UCSD-AML1 (cell line): Measurements from ENCODE around the gene USP17L10.
"Not testable (repeated sequence)": the region's sequence is repeated elsewhere in the genome, so short reads cannot be mapped to it uniquely, and the experiment has no call there.

Source experiments
- DNase-seq: peaks from one replicate; lab custom pipeline; 2025; ENCODE audit not compliant: unreplicated experiment; lab: John Stamatoyannopoulos, UW

Gene USP17L10, protein sequence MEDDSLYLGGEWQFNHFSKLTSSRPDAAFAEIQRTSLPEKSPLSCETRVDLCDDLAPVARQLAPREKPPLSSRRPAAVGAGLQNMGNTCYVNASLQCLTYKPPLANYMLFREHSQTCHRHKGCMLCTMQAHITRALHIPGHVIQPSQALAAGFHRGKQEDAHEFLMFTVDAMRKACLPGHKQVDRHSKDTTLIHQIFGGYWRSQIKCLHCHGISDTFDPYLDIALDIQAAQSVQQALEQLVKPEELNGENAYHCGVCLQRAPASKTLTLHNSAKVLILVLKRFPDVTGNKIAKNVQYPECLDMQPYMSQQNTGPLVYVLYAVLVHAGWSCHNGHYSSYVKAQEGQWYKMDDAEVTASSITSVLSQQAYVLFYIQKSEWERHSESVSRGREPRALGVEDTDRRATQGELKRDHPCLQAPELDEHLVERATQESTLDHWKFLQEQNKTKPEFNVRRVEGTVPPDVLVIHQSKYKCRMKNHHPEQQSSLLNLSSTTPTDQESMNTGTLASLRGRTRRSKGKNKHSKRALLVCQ

DNA sequence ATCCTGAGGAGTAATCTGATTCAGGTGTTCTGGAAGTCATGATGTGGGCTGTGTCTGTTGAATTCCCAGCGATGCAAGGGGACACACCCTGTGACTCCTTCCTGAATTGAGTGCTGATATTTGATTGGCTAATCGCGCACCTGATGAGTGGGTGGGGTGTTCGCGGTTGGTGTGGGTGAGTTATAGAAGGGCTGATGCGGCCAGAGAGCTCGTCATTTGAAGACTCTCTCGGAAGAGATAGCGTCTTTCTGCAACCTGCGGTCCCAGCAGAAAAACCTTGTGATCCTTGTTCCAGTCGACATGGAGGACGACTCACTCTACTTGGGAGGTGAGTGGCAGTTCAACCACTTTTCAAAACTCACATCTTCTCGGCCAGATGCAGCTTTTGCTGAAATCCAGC is at the start of gene USP17L10:
TSS of gene USP17L10 (plus strand) at position 301 of the 400 bp plus-strand sequence. CDS start at position 301, 0 bp downstream.
- DNase-seq = not testable (repeated sequence)

DNA sequence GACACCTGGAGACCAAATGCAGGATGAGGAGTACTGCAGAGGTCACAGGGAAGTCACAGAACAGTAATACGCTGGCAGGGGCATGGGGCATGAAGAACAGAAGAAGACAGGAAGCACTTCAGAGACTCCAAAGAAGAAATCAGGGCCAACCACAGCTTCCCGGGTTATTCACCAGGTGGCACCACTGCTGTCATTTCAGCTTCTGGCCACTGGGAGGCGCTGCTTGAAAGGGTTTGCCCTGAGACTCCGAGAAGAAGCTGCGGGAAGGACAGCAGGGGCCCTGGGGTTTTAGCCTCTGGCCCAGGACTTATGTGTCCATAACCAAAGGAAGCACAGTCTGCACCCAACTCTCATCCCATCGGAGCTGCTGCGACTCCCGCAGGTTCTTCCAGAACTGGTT is 44.5 kb upstream of the USP17L10 start:
- not testable (repeated sequence) for DNase-seq

DNA sequence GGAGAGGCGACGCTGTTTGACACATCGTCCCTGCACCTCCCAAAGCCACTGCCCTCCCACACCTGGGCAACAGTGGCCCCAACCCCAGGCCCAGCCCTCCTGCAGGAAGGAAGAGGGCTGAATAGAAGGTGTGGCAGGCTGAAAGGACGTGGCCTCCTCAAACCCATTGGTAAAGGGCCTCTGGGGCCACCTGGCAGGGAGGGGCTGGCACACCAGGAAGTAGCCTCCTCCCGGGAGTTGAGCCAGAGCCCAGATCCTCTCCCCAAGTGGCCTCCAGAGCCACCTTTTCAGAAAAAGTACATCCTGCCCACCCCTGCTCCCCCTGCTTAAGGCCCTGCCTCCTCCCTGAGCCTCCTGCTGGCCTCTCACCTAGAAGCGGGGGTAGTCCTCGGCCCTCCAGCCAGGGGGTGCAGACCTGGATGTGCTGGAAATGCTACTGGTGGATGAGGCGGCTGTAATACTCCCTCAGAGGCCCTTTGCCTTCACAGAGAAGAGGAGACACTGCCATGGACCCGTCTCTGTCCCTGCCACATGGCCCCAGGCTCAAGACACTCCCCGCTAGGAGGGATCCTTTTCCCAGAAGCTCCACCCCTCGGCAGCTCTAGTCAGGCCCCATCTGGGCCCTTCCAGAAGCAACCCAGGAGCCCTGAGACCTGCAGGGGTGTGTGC is 40.5 kb upstream of the USP17L10 start, which contains the start of gene FAM90A26:
TSS of gene FAM90A26 (plus strand) at position 619 of the 669 bp plus-strand sequence. CDS start 2,764 bp downstream, outside the sequence.
- DNase-seq = not testable (repeated sequence)

DNA sequence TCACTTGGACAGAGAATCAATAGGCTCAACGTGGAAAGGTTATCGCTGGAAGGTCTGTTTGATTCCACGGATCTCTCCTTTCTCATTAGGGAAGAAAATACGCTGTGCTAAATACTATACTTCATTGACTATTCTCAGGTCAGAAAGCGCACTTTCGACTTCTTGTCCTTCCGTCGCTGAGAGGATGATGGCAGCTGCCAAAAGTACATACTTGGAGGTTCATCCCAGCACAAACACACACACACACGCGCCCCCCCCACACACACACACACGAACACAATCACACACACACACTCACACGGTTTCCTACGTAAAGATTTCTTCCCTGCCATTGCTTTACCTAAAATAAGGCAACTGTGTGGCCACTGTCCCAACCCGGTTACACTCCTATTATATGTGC is 4.2 kb downstream of the USP17L10 start:
- not testable (repeated sequence) for DNase-seq

DNA sequence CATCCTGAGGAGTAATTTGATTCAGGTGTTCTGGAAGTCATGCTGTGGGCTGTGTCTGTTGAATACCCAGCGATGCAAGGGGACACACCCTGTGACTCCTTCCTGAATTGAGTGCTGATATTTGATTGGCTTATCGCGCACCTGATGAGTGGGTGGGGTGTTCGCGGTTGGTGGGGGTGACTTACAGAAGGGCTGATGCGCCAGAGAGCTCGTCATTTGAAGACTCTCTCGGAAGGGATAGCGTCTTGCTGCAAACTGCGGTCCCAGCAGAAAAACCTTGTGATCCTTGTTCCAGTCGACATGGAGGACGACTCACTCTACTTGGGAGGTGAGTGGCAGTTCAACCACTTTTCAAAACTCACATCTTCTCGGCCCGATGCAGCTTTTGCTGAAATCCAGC is 4.6 kb downstream of the USP17L10 start, which contains the start of gene USP17L11:
TSS of gene USP17L11 (plus strand) at position 301 of the 400 bp plus-strand sequence. CDS start at position 301, 0 bp downstream.
- DNase-seq = not testable (repeated sequence)

DNA sequence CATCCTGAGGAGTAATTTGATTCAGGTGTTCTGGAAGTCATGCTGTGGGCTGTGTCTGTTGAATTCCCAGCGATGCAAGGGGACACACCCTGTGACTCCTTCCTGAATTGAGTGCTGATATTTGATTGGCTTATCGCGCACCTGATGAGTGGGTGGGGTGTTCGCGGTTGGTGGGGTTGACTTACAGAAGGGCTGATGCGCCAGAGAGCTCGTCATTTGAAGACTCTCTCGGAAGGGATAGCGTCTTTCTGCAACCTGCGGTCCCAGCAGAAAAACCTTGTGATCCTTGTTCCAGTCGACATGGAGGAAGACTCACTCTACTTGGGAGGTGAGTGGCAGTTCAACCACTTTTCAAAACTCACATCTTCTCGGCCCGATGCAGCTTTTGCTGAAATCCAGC is 9.4 kb downstream of the USP17L10 start, which contains the start of gene USP17L12:
TSS of gene USP17L12 (plus strand) at position 301 of the 400 bp plus-strand sequence. CDS start at position 301, 0 bp downstream.
- DNase-seq = not testable (repeated sequence)

DNA sequence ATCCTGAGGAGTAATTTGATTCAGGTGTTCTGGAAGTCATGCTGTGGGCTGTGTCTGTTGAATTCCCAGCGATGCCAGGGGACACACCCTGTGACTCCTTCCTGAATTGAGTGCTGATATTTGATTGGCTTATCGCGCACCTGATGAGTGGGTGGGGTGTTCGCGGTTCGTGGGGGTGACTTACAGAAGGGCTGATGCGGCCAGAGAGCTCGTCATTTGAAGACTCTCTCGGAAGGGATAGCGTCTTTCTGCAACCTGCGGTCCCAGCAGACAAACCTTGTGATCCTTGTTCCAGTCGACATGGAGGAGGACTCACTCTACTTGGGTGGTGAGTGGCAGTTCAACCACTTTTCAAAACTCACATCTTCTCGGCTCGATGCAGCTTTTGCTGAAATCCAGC is 14.1 kb downstream of the USP17L10 start, which contains the start of gene USP17L13:
TSS of gene USP17L13 (plus strand) at position 301 of the 400 bp plus-strand sequence. CDS start at position 301, 0 bp downstream.
- not testable (repeated sequence) for DNase-seq

DNA sequence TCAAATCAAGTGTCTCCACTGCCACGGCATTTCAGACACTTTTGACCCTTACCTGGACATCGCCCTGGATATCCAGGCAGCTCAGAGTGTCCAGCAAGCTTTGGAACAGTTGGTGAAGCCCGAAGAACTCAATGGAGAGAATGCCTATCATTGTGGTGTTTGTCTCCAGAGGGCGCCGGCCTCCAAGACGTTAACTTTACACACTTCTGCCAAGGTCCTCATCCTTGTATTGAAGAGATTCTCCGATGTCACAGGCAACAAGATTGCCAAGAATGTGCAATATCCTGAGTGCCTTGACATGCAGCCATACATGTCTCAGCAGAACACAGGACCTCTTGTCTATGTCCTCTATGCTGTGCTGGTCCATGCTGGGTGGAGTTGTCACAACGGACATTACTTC is 19.8 kb downstream of the USP17L10 start:
- DNase-seq = not testable (repeated sequence)

DNA sequence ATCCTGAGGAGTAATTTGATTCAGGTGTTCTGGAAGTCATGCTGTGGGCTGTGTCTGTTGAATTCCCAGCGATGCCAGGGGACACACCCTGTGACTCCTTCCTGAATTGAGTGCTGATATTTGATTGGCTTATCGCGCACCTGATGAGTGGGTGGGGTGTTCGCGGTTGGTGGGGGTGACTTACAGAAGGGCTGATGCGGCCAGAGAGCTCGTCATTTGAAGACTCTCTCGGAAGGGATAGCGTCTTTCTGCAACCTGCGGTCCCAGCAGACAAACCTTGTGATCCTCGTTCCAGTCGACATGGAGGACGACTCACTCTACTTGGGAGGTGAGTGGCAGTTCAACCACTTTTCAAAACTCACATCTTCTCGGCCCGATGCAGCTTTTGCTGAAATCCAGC is 23.6 kb downstream of the USP17L10 start, which contains the start of gene USP17L15:
TSS of gene USP17L15 (plus strand) at position 301 of the 400 bp plus-strand sequence. CDS start at position 301, 0 bp downstream.
- not testable (repeated sequence) for DNase-seq

DNA sequence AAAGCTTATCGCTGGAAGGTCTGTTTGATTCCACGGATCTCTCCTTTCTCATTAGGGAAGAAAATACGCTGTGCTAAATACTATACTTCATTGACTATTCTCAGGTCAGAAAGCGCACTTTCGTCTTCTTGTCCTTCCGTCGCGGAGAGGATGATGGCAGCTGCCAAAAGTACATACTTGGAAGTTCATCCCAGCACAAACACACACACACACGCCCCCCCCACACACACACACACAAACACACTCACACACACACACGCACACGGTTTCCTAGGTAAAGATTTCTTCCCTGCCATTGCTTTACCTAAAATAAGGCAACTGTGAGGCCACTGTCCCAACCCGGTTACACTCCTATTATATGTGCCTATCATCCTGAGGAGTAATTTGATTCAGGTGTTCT is 28.0 kb downstream of the USP17L10 start:
- DNase-seq = not testable (repeated sequence)

DNA sequence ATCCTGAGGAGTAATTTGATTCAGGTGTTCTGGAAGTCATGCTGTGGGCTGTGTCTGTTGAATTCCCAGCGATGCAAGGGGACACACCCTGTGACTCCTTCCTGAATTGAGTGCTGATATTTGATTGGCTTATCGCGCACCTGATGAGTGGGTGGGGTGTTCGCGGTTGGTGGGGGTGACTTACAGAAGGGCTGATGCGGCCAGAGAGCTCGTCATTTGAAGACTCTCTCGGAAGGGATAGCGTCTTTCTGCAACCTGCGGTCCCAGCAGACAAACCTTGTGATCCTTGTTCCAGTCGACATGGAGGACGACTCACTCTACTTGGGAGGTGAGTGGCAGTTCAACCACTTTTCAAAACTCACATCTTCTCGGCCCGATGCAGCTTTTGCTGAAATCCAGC is 33.1 kb downstream of the USP17L10 start, which contains the start of gene USP17L17:
TSS of gene USP17L17 (plus strand) at position 301 of the 400 bp plus-strand sequence. CDS start at position 301, 0 bp downstream.
- DNase-seq = not testable (repeated sequence)

DNA sequence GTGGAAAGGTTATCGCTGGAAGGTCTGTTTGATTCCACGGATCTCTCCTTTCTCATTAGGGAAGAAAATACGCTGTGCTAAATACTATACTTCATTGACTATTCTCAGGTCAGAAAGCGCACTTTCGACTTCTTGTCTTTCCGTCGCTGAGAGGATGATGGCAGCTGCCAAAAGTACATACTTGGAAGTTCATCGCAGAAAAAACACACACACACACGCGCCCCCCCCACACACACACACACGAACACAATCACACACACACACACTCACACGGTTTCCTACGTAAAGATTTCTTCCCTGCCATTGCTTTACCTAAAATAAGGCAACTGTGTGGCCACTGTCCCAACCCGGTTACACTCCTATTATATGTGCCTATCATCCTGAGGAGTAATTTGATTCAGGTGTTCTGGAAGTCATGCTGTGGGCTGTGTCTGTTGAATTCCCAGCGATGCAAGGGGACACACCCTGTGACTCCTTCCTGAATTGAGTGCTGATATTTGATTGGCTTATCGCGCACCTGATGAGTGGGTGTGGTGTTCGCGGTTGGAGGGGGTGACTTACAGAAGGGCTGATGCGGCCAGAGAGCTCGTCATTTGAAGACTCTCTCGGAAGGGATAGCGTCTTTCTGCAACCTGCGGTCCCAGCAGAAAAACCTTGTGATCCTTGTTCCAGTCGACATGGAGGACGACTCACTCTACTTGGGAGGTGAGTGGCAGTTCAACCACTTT is 37.7 kb downstream of the USP17L10 start, which contains the start of gene USP17L18:
TSS of gene USP17L18 (plus strand) at position 678 of the 728 bp plus-strand sequence. CDS start at position 678, 0 bp downstream.
- not testable (repeated sequence) for DNase-seq

DNA sequence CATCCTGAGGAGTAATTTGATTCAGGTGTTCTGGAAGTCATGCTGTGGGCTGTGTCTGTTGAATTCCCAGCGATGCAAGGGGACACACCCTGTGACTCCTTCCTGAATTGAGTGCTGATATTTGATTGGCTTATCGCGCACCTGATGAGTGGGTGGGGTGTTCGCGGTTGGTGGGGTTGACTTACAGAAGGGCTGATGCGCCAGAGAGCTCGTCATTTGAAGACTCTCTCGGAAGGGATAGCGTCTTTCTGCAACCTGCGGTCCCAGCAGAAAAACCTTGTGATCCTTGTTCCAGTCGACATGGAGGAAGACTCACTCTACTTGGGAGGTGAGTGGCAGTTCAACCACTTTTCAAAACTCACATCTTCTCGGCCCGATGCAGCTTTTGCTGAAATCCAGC is 42.6 kb downstream of the USP17L10 start, which contains the start of gene USP17L19:
TSS of gene USP17L19 (plus strand) at position 301 of the 400 bp plus-strand sequence. CDS start at position 301, 0 bp downstream.
- DNase-seq = not testable (repeated sequence)

DNA sequence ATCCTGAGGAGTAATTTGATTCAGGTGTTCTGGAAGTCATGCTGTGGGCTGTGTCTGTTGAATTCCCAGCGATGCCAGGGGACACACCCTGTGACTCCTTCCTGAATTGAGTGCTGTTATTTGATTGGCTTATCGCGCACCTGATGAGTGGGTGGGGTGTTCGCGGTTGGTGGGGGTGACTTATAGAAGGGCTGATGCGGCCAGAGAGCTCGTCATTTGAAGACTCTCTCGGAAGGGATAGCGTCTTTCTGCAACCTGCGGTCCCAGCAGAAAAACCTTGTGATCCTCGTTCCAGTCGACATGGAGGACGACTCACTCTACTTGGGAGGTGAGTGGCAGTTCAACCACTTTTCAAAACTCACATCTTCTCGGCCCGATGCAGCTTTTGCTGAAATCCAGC is 47.4 kb downstream of the USP17L10 start, which contains the start of gene USP17L20:
TSS of gene USP17L20 (plus strand) at position 301 of the 400 bp plus-strand sequence. CDS start at position 301, 0 bp downstream.
- not testable (repeated sequence) for DNase-seq
